Smooth muscle cell (in vitro differentiated cells): ENCODE measurements around the gene GALNT10. TPM values are rescaled to one million over a fixed set of nuclear protein-coding genes. Genes with fewer than 3 reads are reported as not detected.
A peak's percentile ranks its signal among the peaks of the same experiment; 100 is the strongest.

ENCODE experiments used
- DNase-seq: peaks from one replicate; lab custom pipeline; 2025; ENCODE audit not compliant: unreplicated experiment; lab: John Stamatoyannopoulos, UW
- H2AFZ ChIP-seq: fragments of 200-600 bp; sonication (generic); 2 replicates; pipeline ENCODE4 v1.6.0; 2016; ENCODE audit warnings: antibody characterized with exemption, low read depth, mild to moderate bottlenecking
- H3F3A ChIP-seq: fragments of 200-600 bp; sonication (generic); 2 replicates; pipeline ENCODE4 v1.6.0; 2017; ENCODE audit warnings: antibody characterized with exemption, low read depth
- H3K27ac ChIP-seq: fragments of 200-600 bp; sonication (generic); 2 replicates; pipeline ENCODE4 v1.5.1; 2016; ENCODE audit warnings: low read depth, mild to moderate bottlenecking
- H3K27me3 ChIP-seq: fragments of 200-600 bp; sonication (generic); 2 replicates; pipeline ENCODE4 v1.6.1; 2016; ENCODE audit warnings: low read depth, mild to moderate bottlenecking
- H3K36me3 ChIP-seq: fragments of 200-600 bp; sonication (generic); 2 replicates; pipeline ENCODE4 v1.5.1; 2016; ENCODE audit warnings: low read depth
- H3K4me1 ChIP-seq: fragments of 200-600 bp; sonication (generic); 2 replicates; pipeline ENCODE4 v1.5.1; 2016; ENCODE audit warnings: low read depth
- H3K4me2 ChIP-seq: fragments of 200-600 bp; sonication (generic); 2 replicates; pipeline ENCODE4 v1.6.0; 2016; ENCODE audit warnings: mild to moderate bottlenecking
- H3K4me3 ChIP-seq: fragments of 200-600 bp; sonication (generic); 2 replicates; pipeline ENCODE4 v1.5.1; 2016; ENCODE audit warnings: mild to moderate bottlenecking
- H3K79me2 ChIP-seq: fragments of 200-600 bp; sonication (generic); 2 replicates; pipeline ENCODE4 v1.6.0; 2016; ENCODE audit warnings: low read depth, mild to moderate bottlenecking
- H3K9ac ChIP-seq: fragments of 200-600 bp; sonication (generic); 2 replicates; pipeline ENCODE4 v1.6.0; 2016; ENCODE audit warnings: low read depth
- H3K9me3 ChIP-seq: fragments of 200-600 bp; sonication (generic); replicated peaks from 2 replicates; pipeline ENCODE4 v1.5.1; 2016; ENCODE audit warnings: low read depth
- H4K20me1 ChIP-seq: fragments of 200-600 bp; sonication (generic); 2 replicates; pipeline ENCODE4 v1.6.0; 2016; ENCODE audit warnings: low read depth
- CTCF ChIP-seq: fragments of 200-600 bp; sonication (generic); IDR thresholded peaks from 2 replicates; pipeline ENCODE4 v1.5.1; 2017; ENCODE audit warnings: borderline replicate concordance, mild to moderate bottlenecking, antibody characterized with exemption; ENCODE audit not compliant: insufficient read depth, poor library complexity, severe bottlenecking
- WGBS: methylation state at CpG from one replicate; pipeline ENCODE4 v1.1.7; 2016; ENCODE audit warnings: low lambda C conversion rate; 5-methylcytosine and 5-hydroxymethylcytosine counted together
- polyA plus RNA-seq: library from polyadenylated mRNA; unstranded; fragments of >200 nt; fragmentation: Nextera tagmentation; extraction: Ambion mirVana; gene quantifications from 2 replicates; pipeline ENCODE4 v1.2.1, GENCODE V29; 2016
- total RNA-seq: library from RNA; depleted of rRNA; stranded (reverse); fragments of >200 nt; gene quantifications from 2 replicates; pipeline ENCODE4 v1.2.3, GENCODE V29; 2014

Gene GALNT10
- total and polyA plus RNA-seq, 2 experiments from 2014 or later: 23.6 to 24.6 TPM

- H3K9ac ChIP-seq: no peak overlapping the region
- H3K4me1 ChIP-seq: peaks cover 6% of the 10 kb centered on the region
- no peaks in the 10 kb centered on the region for H3K27me3 ChIP-seq
- no peaks in the 10 kb centered on the region for H3F3A ChIP-seq
- WGBS: 89% methylated on average over 5 of the region's 5 CpGs
- no peak overlapping the region for H3K4me2 ChIP-seq
- peaks cover 4% of the 10 kb centered on the region for H3K79me2 ChIP-seq
- H3K27ac ChIP-seq: no peak overlapping the region
- no peak for DNase-seq
- no peaks in the 10 kb centered on the region for H3K36me3 ChIP-seq
- H2AFZ ChIP-seq: no peak overlapping the region
- no peaks in the 10 kb centered on the region for H3K9me3 ChIP-seq
- no peak overlapping the region for H3K4me3 ChIP-seq
- TF ChIP-seq CTCF: no peak
- H4K20me1 ChIP-seq: no peaks in the 10 kb centered on the region
Observed at GRCh38 chr5:154440540-154440939, 250.0 kb downstream of the GALNT10 start.

GRCh38 chr5:154442801-154443200, 252.3 kb downstream of the GALNT10 start:
- no peak overlapping the region for H2AFZ ChIP-seq
- H3K27ac ChIP-seq: no peak overlapping the region
- TF ChIP-seq CTCF: no peak
- no peaks in the 10 kb centered on the region for H3K9me3 ChIP-seq
- no peaks in the 10 kb centered on the region for H3K27me3 ChIP-seq
- no peak overlapping the region for H3K4me2 ChIP-seq
- H4K20me1 ChIP-seq: peaks cover 12% of the 10 kb centered on the region
- H3K36me3 ChIP-seq: no peaks in the 10 kb centered on the region
- peaks cover 9% of the 10 kb centered on the region for H3K79me2 ChIP-seq
- 80% methylated on average over 1 of the region's 1 CpG for WGBS
- no peak overlapping the region for H3K4me3 ChIP-seq
- peaks cover 14% of the 10 kb centered on the region for H3K4me1 ChIP-seq
- H3F3A ChIP-seq: no peaks in the 10 kb centered on the region
- DNase-seq: no peak
- H3K9ac ChIP-seq: no peak overlapping the region

- 11% methylated on average over 28 of the region's 30 CpGs for WGBS
- DNase-seq: no peak
- Histone ChIP-seq H3K9me3 (no peaks in the 10 kb centered on the region), H3K27me3 (no peaks in the 10 kb centered on the region), H3F3A (no peaks in the 10 kb centered on the region), H3K9ac (peak overlapping the region; percentile 26), H3K4me1 (peaks cover 14% of the 10 kb centered on the region), H3K4me2 (peak overlapping the region; percentile 95), H3K36me3 (no peaks in the 10 kb centered on the region), H4K20me1 (peaks cover 32% of the 10 kb centered on the region), H3K27ac (no peak overlapping the region), H3K4me3 (peak overlapping the region; percentile 99), H3K79me2 (peaks cover 27% of the 10 kb centered on the region), H2AFZ (peak overlapping the region; percentile 99)
- no peak for TF ChIP-seq CTCF
Observed at GRCh38 chr5:154444556-154445421, 254.3 kb downstream of the GALNT10 start.
